Transverse colon (tissue), 4 donors: ENCODE data around the gene HSBP1L1. TPM values are rescaled to one million over a fixed set of nuclear protein-coding genes. Genes with fewer than 3 reads are reported as not detected.

Source experiments
- DNase-seq: peaks from one replicate; pipeline ENCODE4 v3.0.0-alpha.2; 2019
- H3K27ac ChIP-seq, 4 donors: fragments of 200-600 bp; sonication (generic); 2 replicates each; pipeline ENCODE4 v1.5.1; 2016 to 2018; ENCODE audit warnings: inconsistent platforms in 4 of 4
- H3K27me3 ChIP-seq: fragments of 200-600 bp; sonication (generic); 2 replicates; pipeline ENCODE4 v1.5.1; 2017; ENCODE audit warnings: inconsistent platforms
- H3K36me3 ChIP-seq, 4 donors: fragments of 200-600 bp; sonication (generic); 2 replicates each; pipeline ENCODE4 v1.5.1; 2017 to 2019; ENCODE audit warnings: inconsistent platforms in 4 of 4
- H3K4me1 ChIP-seq, 4 donors: fragments of 200-600 bp; sonication (generic); 2 replicates each; pipeline ENCODE4 v1.5.1; 2017 to 2020; ENCODE audit warnings: inconsistent platforms in 4 of 4
- H3K4me3 ChIP-seq, 4 donors: fragments of 200-600 bp; sonication (generic); 1 replicate in 1 of 4; 2 replicates in 3 of 4; pipeline versions ENCODE4 v1.5.1 to v1.6.1; 2017 to 2019; ENCODE audit warnings: inconsistent platforms in 4 of 4
- H3K9me3 ChIP-seq, 2 donors: fragments of 200-600 bp; sonication (generic); 2 replicates each; pipeline ENCODE4 v1.5.1; 2017 to 2019; ENCODE audit warnings: inconsistent platforms in 2 of 2
- CTCF ChIP-seq, 5 experiments: fragments of 200-600 bp in 3 of 5; fragments of 450-650 bp in 2 of 5; sonication (generic) in 3 of 5; IDR thresholded peaks; 1 replicate in 2 of 5; 2 replicates in 3 of 5; pipeline ENCODE4 v1.5.1; 2016 to 2017; ENCODE audit warnings: antibody characterized with exemption in 5 of 5, inconsistent platforms in 3 of 5, mild to moderate bottlenecking in 2 of 5, moderate library complexity in 1 of 5
- EP300 ChIP-seq: sonication (generic); formaldehyde crosslinking; IDR thresholded peaks from one replicate; pipeline ENCODE4 v1.6.1; 2017; ENCODE audit warnings: antibody characterized with exemption, low read depth
- POLR2A ChIP-seq: fragments of 450-650 bp; IDR thresholded peaks from one replicate; pipeline ENCODE4 v1.6.1; 2016; ENCODE audit warnings: antibody characterized with exemption, mild to moderate bottlenecking, moderate library complexity
- POLR2AphosphoS5 ChIP-seq, 3 donors: sonication (generic); formaldehyde crosslinking; IDR thresholded peaks; one replicate each; pipeline ENCODE4 v1.6.1; 2016; ENCODE audit warnings: antibody characterized with exemption in 3 of 3
- WGBS, 2 donors: methylation state at CpG; one replicate each; pipeline ENCODE4 v1.1.5; 2018; ENCODE audit warnings: low coverage in 1 of 2; 5-methylcytosine and 5-hydroxymethylcytosine counted together
- in situ Hi-C, 4 donors: fragments of 200-750 bp; cut with MboI; loops; one replicate each; pipeline versions ENCODE4 v1.15.0 to v1.15.1; 2017; ENCODE audit warnings: low sequenced_read_pairs in 3 of 4, low pct_ligation_motif_present in 1 of 4, low pct_unique_long_range_greater_than_20kb in 1 of 4
- intact Hi-C: fragments of 100-400 bp; cut with DNase I; formaldehyde crosslinking; loops from one replicate; pipeline ENCODE4 v1.15.1; 2023; ENCODE audit warnings: low total_unique reads
- total RNA-seq, 4 donors: library from RNA; depleted of rRNA; stranded (reverse); fragments of >200 nt; gene quantifications; one replicate each; pipeline ENCODE4 v1.1.0, GENCODE V29; 2016

HSBP1L1 gene
- total RNA-seq, 4 donors from 2014 or later = 48.4 to 211 (median 109) TPM

GRCh38 chr18:79974025-79974654 is 9.7 kb downstream of the HSBP1L1 start:
- Histone ChIP-seq H3K36me3 (peaks cover 0 to 24% (median 1%) of the 10 kb centered on the region in 4 donors), H3K27me3 (no peaks in the 10 kb centered on the region), H3K27ac (no peak overlapping the region), H3K4me1 (peaks cover 7 to 23% (median 11%) of the 10 kb centered on the region in 4 donors), H3K9me3 (no peaks in the 10 kb centered on the region), H3K4me3 (no peak overlapping the region)
- TF ChIP-seq EP300 (no peak), CTCF (IDR thresholded peaks at IDR 0.05) (no peak), POLR2A (no peak), POLR2AphosphoS5 (IDR thresholded peaks at IDR 0.05) (no peak)
- no peak for DNase-seq
- intact Hi-C loops (no loop called here), in situ Hi-C loops (no loop called here)
- WGBS, 2 donors = 96 to 100% methylated on average over 2 to 4 of the region's 4 CpGs

- Histone ChIP-seq H3K27ac (no peak overlapping the region), H3K4me3 (no peak overlapping the region), H3K4me1 (peaks cover 7 to 23% (median 11%) of the 10 kb centered on the region in 4 donors), H3K9me3 (no peaks in the 10 kb centered on the region), H3K27me3 (no peaks in the 10 kb centered on the region), H3K36me3 (peaks cover 0 to 24% (median 1%) of the 10 kb centered on the region in 4 donors)
- WGBS, 2 donors = 83 to 87% methylated on average over 2 to 4 of the region's 4 CpGs
- TF ChIP-seq POLR2A (no peak), EP300 (no peak), POLR2AphosphoS5 (IDR thresholded peaks at IDR 0.05) (no peak), CTCF (IDR thresholded peaks at IDR 0.05) (no peak)
- in situ Hi-C loops = no loop called here
- intact Hi-C loops = no loop called here
- no peak for DNase-seq
These were observed 10.6 kb downstream of the HSBP1L1 start for GRCh38 chr18:79975043-79975442.

GRCh38 chr18:79975985-79976680 is 11.7 kb downstream of the HSBP1L1 start:
- Histone ChIP-seq H3K27me3 (no peaks in the 10 kb centered on the region), H3K4me3 (no peak overlapping the region), H3K36me3 (peaks cover 0 to 22% (median 0%) of the 10 kb centered on the region in 4 donors), H3K27ac (no peak overlapping the region), H3K4me1 (peaks cover 7 to 23% (median 11%) of the 10 kb centered on the region in 4 donors), H3K9me3 (no peaks in the 10 kb centered on the region)
- TF ChIP-seq CTCF (IDR thresholded peaks at IDR 0.05) (no peak), EP300 (no peak), POLR2A (no peak), POLR2AphosphoS5 (IDR thresholded peaks at IDR 0.05) (no peak)
- intact Hi-C loops = no loop called here
- peak; percentile 27 for DNase-seq
- in situ Hi-C loops = no loop called here
- WGBS, 2 donors = 71% methylated on average over 14 of the region's 14 CpGs; no CpG with 5 or more reads in 1 of the 2 donors

- H3K27ac ChIP-seq = no peak overlapping the region
- H3K36me3 ChIP-seq = peaks cover 0 to 3% (median 0%) of the 10 kb centered on the region in 4 donors
- 94 to 100% methylated on average over 3 to 5 of the region's 5 CpGs for WGBS, 2 donors
- no peaks in the 10 kb centered on the region for H3K27me3 ChIP-seq
- no peak for DNase-seq
- intact Hi-C loops = no loop called here
- H3K4me3 ChIP-seq = no peak overlapping the region
- no peak for TF ChIP-seq EP300
- no peak for TF ChIP-seq POLR2A
- no peak for TF ChIP-seq CTCF (IDR thresholded peaks at IDR 0.05)
- no peak for TF ChIP-seq POLR2AphosphoS5 (IDR thresholded peaks at IDR 0.05)
- in situ Hi-C loops = no loop called here
- H3K4me1 ChIP-seq = peaks cover 0 to 16% (median 7%) of the 10 kb centered on the region in 4 donors
- H3K9me3 ChIP-seq = no peaks in the 10 kb centered on the region
These were observed 15.4 kb downstream of the HSBP1L1 start for GRCh38 chr18:79979843-79980242.
